Peyer's patch (tissue), 4 donors: Measurements from ENCODE around the gene CCDC39. TPM values are rescaled to one million over a fixed set of nuclear protein-coding genes. Genes with fewer than 3 reads are reported as not detected.
"Not testable (repeated sequence)": the region's sequence is repeated elsewhere in the genome, so short reads cannot be mapped to it uniquely, and the experiment has no call there.

Source experiments
- DNase-seq, 3 donors: peaks; one replicate each; pipeline ENCODE4 v3.0.0-alpha.2; 2017 to 2019
- H3K27ac ChIP-seq, 4 donors: fragments of 200-600 bp; sonication (generic); one replicate each; pipeline ENCODE4 v1.5.1; 2016 to 2019
- H3K27me3 ChIP-seq, 2 donors: fragments of 200-600 bp; sonication (generic); one replicate each; pipeline ENCODE4 v1.5.1; 2019
- H3K36me3 ChIP-seq, 3 donors: fragments of 200-600 bp; sonication (generic); one replicate each; pipeline ENCODE4 v1.5.1; 2016 to 2019
- H3K4me1 ChIP-seq, 4 donors: fragments of 200-600 bp; sonication (generic); one replicate each; pipeline ENCODE4 v1.5.1; 2016 to 2019
- H3K4me3 ChIP-seq, 4 donors: fragments of 200-600 bp; sonication (generic); 1 replicate in 3 of 4; 2 replicates in 1 of 4; pipeline ENCODE4 v1.5.1; 2016 to 2019; ENCODE audit warnings: mild to moderate bottlenecking in 1 of 4
- H3K9me3 ChIP-seq, 4 donors: fragments of 200-600 bp; sonication (generic); one replicate each; pipeline ENCODE4 v1.5.1; 2016 to 2019; ENCODE audit warnings: mild to moderate bottlenecking in 1 of 4
- POLR2A ChIP-seq, 2 donors: fragments of 450-650 bp; IDR thresholded peaks; one replicate each; pipeline ENCODE4 v1.5.1; 2017; ENCODE audit warnings: antibody characterized with exemption in 2 of 2, mild to moderate bottlenecking in 2 of 2, moderate library complexity in 2 of 2
- total RNA-seq, 4 donors: library from RNA; depleted of rRNA; stranded (reverse); fragments of >200 nt; gene quantifications; one replicate each; pipeline ENCODE4 v1.1.0, GENCODE V29; 2016
- TF ChIP-seq, protein P1 (sequence below), 6 experiments: fragments of 450-650 bp in 4 of 6; fragments of 200-600 bp in 2 of 6; sonication (generic) in 1 of 6; IDR thresholded peaks; one replicate each; pipeline ENCODE4 v1.5.1; 2017 to 2019; ENCODE audit warnings: antibody characterized with exemption in 6 of 6, mild to moderate bottlenecking in 3 of 6, moderate library complexity in 1 of 6

The CCDC39 gene
- total RNA-seq, 4 donors from 2014 or later = not detected

DNA sequence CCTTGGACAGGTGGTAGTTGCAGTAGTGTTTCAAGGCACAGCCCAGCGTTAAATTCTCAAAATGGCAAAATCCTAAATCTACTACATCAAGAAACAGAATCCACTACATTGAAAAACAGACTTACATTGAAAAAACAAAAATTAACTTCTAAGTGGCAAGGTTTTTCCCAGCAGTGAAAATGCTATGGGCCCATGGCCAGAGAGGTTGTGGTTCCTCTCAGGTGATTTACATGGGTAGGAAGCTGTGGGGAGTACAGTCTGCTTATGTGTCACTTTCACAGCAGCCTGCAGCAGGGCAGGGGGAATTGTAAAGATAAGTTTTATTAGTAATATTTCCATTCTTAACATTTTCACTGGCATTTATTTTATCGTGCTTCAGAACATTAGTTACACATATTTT lies 52.4 kb downstream of the CCDC39 start:
- H3K27ac ChIP-seq = no peak overlapping the region
- H3K9me3 ChIP-seq = no peaks in the 10 kb centered on the region
- H3K27me3 ChIP-seq = no peaks in the 10 kb centered on the region
- no peaks in the 10 kb centered on the region for H3K36me3 ChIP-seq
- DNase-seq = no peak
- no peak overlapping the region for H3K4me3 ChIP-seq
- no peak for TF ChIP-seq POLR2A (IDR thresholded peaks at IDR 0.05)
- TF ChIP-seq, protein P1, sequence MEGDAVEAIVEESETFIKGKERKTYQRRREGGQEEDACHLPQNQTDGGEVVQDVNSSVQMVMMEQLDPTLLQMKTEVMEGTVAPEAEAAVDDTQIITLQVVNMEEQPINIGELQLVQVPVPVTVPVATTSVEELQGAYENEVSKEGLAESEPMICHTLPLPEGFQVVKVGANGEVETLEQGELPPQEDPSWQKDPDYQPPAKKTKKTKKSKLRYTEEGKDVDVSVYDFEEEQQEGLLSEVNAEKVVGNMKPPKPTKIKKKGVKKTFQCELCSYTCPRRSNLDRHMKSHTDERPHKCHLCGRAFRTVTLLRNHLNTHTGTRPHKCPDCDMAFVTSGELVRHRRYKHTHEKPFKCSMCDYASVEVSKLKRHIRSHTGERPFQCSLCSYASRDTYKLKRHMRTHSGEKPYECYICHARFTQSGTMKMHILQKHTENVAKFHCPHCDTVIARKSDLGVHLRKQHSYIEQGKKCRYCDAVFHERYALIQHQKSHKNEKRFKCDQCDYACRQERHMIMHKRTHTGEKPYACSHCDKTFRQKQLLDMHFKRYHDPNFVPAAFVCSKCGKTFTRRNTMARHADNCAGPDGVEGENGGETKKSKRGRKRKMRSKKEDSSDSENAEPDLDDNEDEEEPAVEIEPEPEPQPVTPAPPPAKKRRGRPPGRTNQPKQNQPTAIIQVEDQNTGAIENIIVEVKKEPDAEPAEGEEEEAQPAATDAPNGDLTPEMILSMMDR (IDR thresholded peaks at IDR 0.05) = no peak
- H3K4me1 ChIP-seq = no peaks in the 10 kb centered on the region

- Histone ChIP-seq H3K9me3 (no peaks in the 10 kb centered on the region), H3K27me3 (no peaks in the 10 kb centered on the region), H3K36me3 (no peaks in the 10 kb centered on the region), H3K27ac (no peak overlapping the region), H3K4me3 (no peak overlapping the region), H3K4me1 (no peaks in the 10 kb centered on the region)
- no peak for TF ChIP-seq POLR2A (IDR thresholded peaks at IDR 0.05)
- TF ChIP-seq, protein P1 (IDR thresholded peaks at IDR 0.05) = no peak
- DNase-seq = no peak
Measured at GRCh38 chr3:180624714-180625113, 54.6 kb downstream of the CCDC39 start.

DNA sequence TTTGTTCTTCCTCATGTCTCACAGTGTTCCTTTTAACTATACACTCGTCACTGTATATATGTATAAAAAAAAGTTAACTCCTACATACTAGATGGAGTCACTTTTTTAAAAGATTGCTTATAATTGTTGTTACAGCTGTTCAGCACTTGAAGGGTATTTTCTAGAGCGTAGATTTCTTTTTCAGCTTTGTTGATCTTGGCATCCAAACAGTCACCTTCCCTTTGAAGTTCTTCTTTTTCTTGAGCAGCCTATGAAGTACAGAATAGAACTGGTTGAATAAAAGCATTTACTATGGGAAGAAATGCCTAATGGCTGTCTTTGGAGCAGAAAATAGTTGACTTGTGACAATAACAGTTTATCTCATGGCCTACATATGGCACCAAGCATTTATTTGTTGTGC lies 59.6 kb downstream of the CCDC39 start:
- no peak overlapping the region for H3K4me3 ChIP-seq
- H3K4me1 ChIP-seq = no peaks in the 10 kb centered on the region
- H3K36me3 ChIP-seq = no peaks in the 10 kb centered on the region
- no peaks in the 10 kb centered on the region for H3K9me3 ChIP-seq
- no peak overlapping the region for H3K27ac ChIP-seq
- DNase-seq = no peak
- H3K27me3 ChIP-seq = no peaks in the 10 kb centered on the region
- TF ChIP-seq, protein P1 (IDR thresholded peaks at IDR 0.05) = no peak
- TF ChIP-seq POLR2A (IDR thresholded peaks at IDR 0.05) = no peak

- not testable (repeated sequence) for H3K4me1 ChIP-seq, H3K27me3 ChIP-seq, DNase-seq, H3K4me3 ChIP-seq, H3K27ac ChIP-seq, H3K9me3 ChIP-seq, H3K36me3 ChIP-seq
Measured at GRCh38 chr3:180618563-180618962, 60.7 kb downstream of the CCDC39 start.

- Histone ChIP-seq H3K27me3 (no peaks in the 10 kb centered on the region), H3K4me1 (no peaks in the 10 kb centered on the region), H3K27ac (no peak overlapping the region), H3K4me3 (no peak overlapping the region), H3K9me3 (no peaks in the 10 kb centered on the region), H3K36me3 (peaks cover 0 to 6% (median 0%) of the 10 kb centered on the region in 3 donors)
- no peak for DNase-seq
- no peak for TF ChIP-seq POLR2A (IDR thresholded peaks at IDR 0.05)
- TF ChIP-seq, protein P1 (IDR thresholded peaks at IDR 0.05) = peak in 1 of 6 experiments; percentile 7
Measured at GRCh38 chr3:180617049-180617448, 62.2 kb downstream of the CCDC39 start.

GRCh38 chr3:180615954-180616353 lies 63.3 kb downstream of the CCDC39 start:
- no peak for TF ChIP-seq POLR2A (IDR thresholded peaks at IDR 0.05)
- no peaks in the 10 kb centered on the region for H3K27me3 ChIP-seq
- no peak overlapping the region for H3K27ac ChIP-seq
- no peaks in the 10 kb centered on the region for H3K9me3 ChIP-seq
- H3K4me3 ChIP-seq = no peak overlapping the region
- no peak for DNase-seq
- no peaks in the 10 kb centered on the region for H3K4me1 ChIP-seq
- H3K36me3 ChIP-seq = peaks cover 0 to 17% (median 0%) of the 10 kb centered on the region in 3 donors

GRCh38 chr3:180612364-180612763 lies 66.9 kb downstream of the CCDC39 start:
- Histone ChIP-seq H3K36me3 (peaks cover 0 to 53% (median 0%) of the 10 kb centered on the region in 3 donors), H3K27me3 (no peaks in the 10 kb centered on the region), H3K9me3 (no peaks in the 10 kb centered on the region), H3K27ac (no peak overlapping the region), H3K4me1 (no peaks in the 10 kb centered on the region), H3K4me3 (no peak overlapping the region)
- TF ChIP-seq, protein P1 (IDR thresholded peaks at IDR 0.05) = no peak
- TF ChIP-seq POLR2A (IDR thresholded peaks at IDR 0.05) = no peak
- no peak for DNase-seq
